ENCODE data around the gene CYP2R1.

DNA sequence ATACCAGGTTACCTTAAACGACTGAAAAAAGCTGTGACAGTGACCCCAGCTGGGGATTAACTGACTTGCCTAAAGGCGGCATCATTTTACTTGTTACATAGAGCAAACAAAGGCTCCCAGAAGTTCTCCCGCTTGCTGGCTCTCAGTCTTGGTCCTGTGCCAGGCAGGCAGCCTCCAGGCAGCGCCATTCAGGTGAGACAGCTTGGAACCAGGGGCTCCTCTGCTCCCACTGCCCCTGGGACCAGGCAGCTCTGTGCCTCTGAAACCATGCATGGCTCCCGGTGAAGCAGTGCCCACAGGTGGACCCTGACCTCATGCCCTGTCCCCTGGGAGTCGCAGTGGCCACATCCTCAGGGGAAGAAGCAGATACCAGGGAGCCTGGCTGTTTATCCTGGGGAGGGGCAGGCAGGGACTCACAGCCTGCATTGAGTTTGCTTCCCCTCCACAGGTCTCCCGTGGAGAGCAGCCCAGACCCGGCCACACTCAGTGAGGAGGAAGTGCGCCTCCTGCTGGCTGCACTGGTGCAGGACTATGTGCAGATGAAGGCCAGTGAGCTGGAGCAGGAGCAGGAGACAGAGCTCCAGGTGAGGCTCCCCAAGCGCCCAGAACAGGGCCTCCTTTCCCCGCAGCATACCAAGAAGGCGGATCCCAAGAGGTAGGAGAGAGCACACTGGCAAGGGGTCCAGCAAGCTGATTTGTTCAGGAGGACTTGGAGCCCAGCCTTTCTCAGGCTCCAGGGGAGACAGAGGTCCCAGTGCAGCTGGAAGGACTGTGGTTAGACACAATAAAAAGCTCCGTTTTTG lies 15.6 kb upstream of the CYP2R1 start:
- TF ChIP-seq EZH2phosphoT487 (IDR thresholded peaks at IDR 0.05; ENCODE audit: low read depth, severe bottlenecking, unreplicated experiment) (no peak), CTCF (IDR thresholded peaks at IDR 0.05; ENCODE audit: poor library complexity) (peak; percentile 73), EZH2 (IDR thresholded peaks at IDR 0.05; ENCODE audit: borderline replicate concordance) (no peak)
